HL-60/S4 treated with phorbol 12-myristate 13-acetate at 8.2 ng/mL for 4 days and 3 days (cell line): Measurements from ENCODE around the gene RAMP1.
"Not testable (repeated sequence)": the region's sequence is repeated elsewhere in the genome, so short reads cannot be mapped to it uniquely, and the experiment has no call there.

Source experiments
- in situ Hi-C: fragments of 300-500 bp; cut with MboI; formaldehyde crosslinking; loops from 2 replicates; pipeline ENCODE4 v1.15.0; 2022; ENCODE audit warnings: low sequenced_read_pairs

Gene RAMP1

GRCh38 chr2:237942513-237942899 is 83.1 kb downstream of the RAMP1 start:
- in situ Hi-C loops = no loop called here

DNA sequence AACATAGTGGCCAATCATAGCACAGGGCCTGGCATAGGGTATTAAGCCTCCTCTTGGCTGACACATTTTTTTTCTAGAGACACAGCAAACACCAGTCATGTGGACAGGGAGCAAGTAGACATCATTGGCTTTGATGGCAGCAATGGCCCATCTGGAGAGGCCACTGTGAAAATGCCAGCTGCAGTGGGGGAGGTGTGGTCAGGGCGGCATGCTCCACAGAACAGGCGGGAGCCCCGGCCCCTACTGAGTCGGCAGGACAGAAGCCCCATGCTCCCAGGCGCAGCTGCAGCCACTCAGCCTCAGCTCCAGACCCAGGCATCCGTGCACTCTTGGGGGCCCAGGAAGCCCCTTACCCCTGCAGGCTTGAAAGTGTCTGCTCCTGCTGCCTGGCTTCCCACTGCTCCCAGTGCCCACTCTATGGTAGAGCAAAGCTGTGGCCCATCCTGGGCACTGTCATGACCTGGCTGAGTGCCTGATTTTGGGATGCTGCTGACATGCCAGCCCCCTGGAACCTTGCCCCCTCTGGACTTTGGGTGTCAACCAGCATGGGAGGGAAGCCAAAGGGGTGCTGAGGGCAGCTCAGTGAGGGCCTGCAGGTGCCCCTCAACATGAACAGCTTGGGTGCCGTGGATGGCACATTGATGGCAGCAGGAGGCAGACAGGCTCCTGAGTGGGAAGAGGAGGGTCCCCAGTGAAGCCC is 84.1 kb downstream of the RAMP1 start:
- in situ Hi-C loops = no loop called here

GRCh38 chr2:237944302-237944701 is 84.9 kb downstream of the RAMP1 start:
- in situ Hi-C loops = no loop called here

- in situ Hi-C loops = no loop called here
These were observed 87.0 kb downstream of the RAMP1 start for GRCh38 chr2:237946423-237946822.

- in situ Hi-C loops = not testable (repeated sequence)
These were observed 91.9 kb downstream of the RAMP1 start for GRCh38 chr2:237951354-237951753.

- in situ Hi-C loops = no loop called here
These were observed 92.5 kb downstream of the RAMP1 start for GRCh38 chr2:237951878-237952277.

DNA sequence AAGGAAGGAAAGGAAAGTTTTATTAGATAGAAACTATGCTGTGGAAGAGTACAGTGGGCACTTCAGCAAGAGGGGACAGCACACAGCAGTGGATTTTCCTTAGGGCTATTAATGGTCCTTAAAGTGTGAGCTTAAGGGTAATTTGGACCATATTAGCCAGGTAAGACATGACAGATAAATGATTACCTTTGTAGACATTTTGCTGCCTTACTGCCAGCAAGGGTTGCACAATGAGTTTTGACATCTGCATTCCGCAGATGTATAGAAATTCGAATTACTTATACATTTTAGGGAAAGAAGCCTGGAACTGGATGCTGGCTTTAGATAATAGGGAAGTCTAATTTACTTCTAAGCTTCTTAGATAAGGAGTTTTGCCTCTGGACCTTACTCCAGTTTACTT is 93.4 kb downstream of the RAMP1 start:
- in situ Hi-C loops = no loop called here

DNA sequence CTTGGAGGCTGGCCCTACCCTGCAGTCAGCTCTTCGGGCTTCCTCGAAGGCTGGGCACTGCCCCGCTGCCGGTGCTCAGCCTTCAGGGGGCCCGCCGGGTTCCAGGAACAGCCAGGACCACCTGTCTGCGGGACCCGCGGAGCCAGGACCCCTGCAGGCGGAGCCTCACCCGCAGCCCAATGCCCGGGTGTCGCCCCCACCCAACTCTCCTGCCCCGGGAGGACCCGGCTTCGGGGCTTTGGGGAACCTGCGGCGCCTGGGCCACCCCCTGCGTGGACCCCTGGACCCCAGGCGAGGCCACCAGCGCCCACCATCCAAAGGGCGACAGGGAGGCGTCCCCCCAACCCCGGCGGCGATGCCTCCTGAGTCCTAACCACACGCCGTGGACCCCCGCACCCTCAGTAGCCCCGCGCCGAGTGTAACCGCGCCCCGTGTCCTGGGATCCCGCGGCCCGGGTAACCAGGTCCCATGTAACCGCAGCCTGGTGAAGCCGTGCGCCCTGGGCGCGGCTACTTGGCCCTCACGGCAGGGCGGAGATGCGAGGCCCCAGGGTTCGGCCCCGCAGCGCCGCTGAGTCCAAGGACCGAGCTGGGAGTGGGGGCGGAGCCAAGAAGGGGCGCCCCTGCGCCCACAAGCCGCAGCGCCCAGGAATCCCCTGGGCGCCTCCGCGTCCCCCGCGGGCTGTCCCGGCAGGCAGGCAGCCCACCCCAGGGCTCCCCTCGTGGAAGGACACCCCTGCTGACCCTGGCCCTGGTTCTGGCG is 96.4 kb downstream of the RAMP1 start:
- in situ Hi-C loops = no loop called here

GRCh38 chr2:237956402-237956736 is 96.9 kb downstream of the RAMP1 start:
- in situ Hi-C loops = no loop called here

DNA sequence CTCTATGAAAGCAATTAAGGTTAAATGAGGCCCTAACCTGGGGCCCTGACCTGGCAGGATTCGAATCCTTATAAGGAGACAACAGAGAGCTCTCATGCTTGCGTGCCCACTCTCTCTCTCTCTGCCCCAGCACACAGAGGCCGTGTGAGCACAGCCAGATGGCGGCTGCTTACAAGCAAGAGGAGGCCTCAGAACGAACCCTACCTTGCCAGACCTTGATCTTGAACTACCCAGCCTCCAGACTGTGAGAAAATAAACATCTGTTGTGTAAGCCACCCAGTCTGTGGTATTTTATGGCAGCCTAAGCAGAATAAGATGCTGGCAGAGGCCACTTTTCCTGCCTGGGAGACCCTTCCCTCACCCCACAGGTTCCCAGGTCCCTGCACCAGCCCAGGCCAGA is 102.2 kb downstream of the RAMP1 start:
- in situ Hi-C loops = no loop called here
